Epithelial cell of umbilical artery (primary cell): ENCODE results near the gene AGXT. TPM values are rescaled to one million over a fixed set of nuclear protein-coding genes. Genes with fewer than 3 reads are reported as not detected.

ENCODE experiments used
- total RNA-seq: library from RNA; depleted of rRNA; stranded (reverse); fragments of >200 nt; gene quantifications from 2 replicates; pipeline ENCODE4 v1.2.3, GENCODE V29; 2014

Gene AGXT
- total RNA-seq, result not detected in 2 replicates

GRCh38 chr2:240868286-240869108 is at the start of gene AGXT:
TSS of gene AGXT (plus strand) at chr2:240868824. CDS start at chr2:240868866, 42 bp downstream.

DNA sequence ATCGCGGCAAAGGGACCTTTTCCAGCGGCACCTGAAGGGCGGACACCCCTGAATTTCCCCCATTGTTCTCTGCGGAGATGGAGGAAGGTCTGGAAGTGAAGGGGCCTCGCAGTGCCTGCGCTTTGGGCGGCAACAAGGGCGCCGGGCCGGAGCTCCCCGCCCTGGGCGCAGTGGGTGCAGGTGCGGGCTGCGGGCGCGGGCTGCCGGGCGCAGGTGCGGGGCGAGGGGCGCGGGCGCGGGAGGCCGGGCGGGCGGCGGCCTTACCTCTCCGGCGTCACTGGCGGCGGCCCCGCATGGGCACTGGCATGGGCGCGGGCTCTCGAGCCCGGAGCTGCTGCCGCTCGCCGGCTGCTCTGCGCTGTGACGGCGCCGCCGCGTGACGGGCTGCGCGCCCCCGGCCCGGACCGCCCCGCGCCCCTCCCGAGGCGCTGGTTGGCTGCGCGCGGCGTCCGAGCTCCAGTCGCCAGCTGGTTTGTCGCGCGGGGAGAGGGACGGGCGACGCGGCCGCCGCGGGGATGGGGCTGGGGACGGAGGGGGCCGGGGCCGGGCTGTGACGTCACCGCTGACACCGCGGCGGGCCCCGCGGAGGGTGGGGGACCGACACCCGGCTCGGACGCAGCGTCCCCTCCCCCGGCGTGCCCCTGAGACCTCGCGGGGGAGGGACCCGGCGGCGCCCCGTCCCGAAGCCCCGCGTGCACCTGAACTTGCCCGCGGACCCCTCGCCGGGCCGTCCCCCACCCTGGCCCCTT is 48.6 kb upstream of the AGXT start, which contains the start of gene KIF1A:
Gene KIF1A, minus strand, starts transcription at position 362 of the 749 bp plus-strand sequence. CDS start 22,467 bp downstream, outside the sequence.

GRCh38 chr2:240895656-240896388 is 27.2 kb downstream of the AGXT start, which contains the start of gene MAB21L4:
TSS of gene MAB21L4 (minus strand) at chr2:240896156. CDS start at chr2:240895997, 159 bp downstream.

DNA sequence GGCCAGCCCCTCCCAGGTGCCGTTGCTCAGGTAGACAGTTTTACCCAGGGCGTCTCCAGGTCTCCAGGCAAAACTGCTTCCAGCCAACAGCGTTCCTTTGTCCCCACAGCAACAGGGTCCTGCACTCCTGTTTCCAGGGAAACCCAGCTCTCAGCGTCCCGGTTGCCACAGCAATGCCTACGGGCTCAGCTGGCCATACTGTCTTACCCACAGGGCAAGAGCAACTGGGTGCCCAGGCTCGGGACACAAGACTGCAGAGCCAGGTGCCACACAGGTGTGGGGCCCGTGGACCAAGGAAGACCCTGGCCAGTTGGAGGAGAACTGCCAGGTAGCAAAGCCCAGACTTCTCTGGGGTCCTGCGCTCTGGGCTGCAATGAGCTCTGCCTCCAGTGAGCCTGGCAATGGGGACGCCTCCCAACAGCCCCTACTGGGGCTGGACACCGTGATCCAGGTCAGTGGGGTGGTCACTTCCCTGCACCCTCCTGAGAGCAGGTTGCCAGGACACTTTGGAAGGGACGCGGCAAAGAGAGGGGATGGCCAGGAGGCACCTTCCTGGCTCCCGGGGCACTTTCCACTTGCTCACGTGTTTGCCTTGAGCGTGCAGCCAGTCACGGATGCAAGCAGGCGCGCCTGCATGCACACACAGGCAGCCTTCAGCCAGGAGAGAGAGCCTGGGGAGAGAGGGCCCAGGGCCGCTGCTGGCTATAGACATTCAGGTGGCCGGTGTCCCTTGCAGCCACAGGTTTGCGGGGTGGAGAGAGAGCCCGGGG is 37.7 kb downstream of the AGXT start, which contains the start of gene CROCC2:
Gene CROCC2, plus strand, starts transcription at position 196 of the 770 bp plus-strand sequence. Its CDS starts 178 bp downstream, at position 374.

Other genes starting within 250 kb of the AGXT start
- 0.15 TPM in 1 of 2 replicates, not detected in the other for gene GPR35, start 243.3 kb upstream of the AGXT start, total RNA-seq
- gene AQP12B, start 185.9 kb upstream of the AGXT start, total RNA-seq, result not detected in 2 replicates
- gene AQP12A, start 177.0 kb upstream of the AGXT start, total RNA-seq, result not detected in 2 replicates
- under 0.01 TPM in 1 of 2 replicates, not detected in the other for gene KIF1A, start 48.6 kb upstream of the AGXT start, total RNA-seq
- not detected in 2 replicates for gene MAB21L4, start 27.3 kb downstream of the AGXT start, total RNA-seq
- not detected in 2 replicates for gene CROCC2, start 37.5 kb downstream of the AGXT start, total RNA-seq
- 4.0 and 6.2 TPM in 2 replicates for gene SNED1, start 129.8 kb downstream of the AGXT start, total RNA-seq
- 23.4 and 37.4 TPM in 2 replicates for gene MTERF4, start 233.5 kb downstream of the AGXT start, total RNA-seq